CD14-positive monocyte (primary cell): Measurements from ENCODE around the gene TBL3. TPM values are rescaled to one million over a fixed set of nuclear protein-coding genes. Genes with fewer than 3 reads are reported as not detected.

Source experiments
- DNase-seq, 3 donors: peaks; one replicate each; pipeline ENCODE4 v3.0.0-alpha.2; 2011 to 2022
- H2AFZ ChIP-seq: 2 replicates; pipeline ENCODE4 v1.6.0; 2012; ENCODE audit warnings: mild to moderate bottlenecking, low read depth, low read length, inconsistent platforms; ENCODE audit not compliant: insufficient read depth, poor library complexity, severe bottlenecking
- H3K27ac ChIP-seq, 2 donors: 1 replicate in 1 of 2; 2 replicates in 1 of 2; pipeline ENCODE4 v1.5.1; 2012 to 2013; ENCODE audit warnings: low read length in 2 of 2, control low read depth in 1 of 2, inconsistent platforms in 1 of 2, low read depth in 1 of 2, mild to moderate bottlenecking in 1 of 2
- H3K27me3 ChIP-seq, 2 donors: one replicate each; pipeline versions ENCODE4 v1.6.0 to v1.6.1; 2011 to 2013; ENCODE audit warnings: low read length in 2 of 2; ENCODE audit not compliant: control insufficient read depth in 2 of 2, insufficient read depth in 2 of 2
- H3K36me3 ChIP-seq, 2 donors: replicated peaks in 1 of 2; 1 replicate in 1 of 2; 2 replicates in 1 of 2; pipeline versions ENCODE4 v1.5.1 to v1.6.1; 2012 to 2013; ENCODE audit warnings: low read length in 2 of 2, control low read depth in 1 of 2, inconsistent platforms in 1 of 2, mild to moderate bottlenecking in 1 of 2; ENCODE audit not compliant: insufficient read depth in 2 of 2, control insufficient read depth in 1 of 2
- H3K4me1 ChIP-seq, 2 donors: 1 replicate in 1 of 2; 2 replicates in 1 of 2; pipeline versions ENCODE4 v1.5.1 to v1.6.1; 2012 to 2013; ENCODE audit warnings: low read length in 2 of 2, control low read depth in 1 of 2, inconsistent platforms in 1 of 2, mild to moderate bottlenecking in 1 of 2, moderate library complexity in 1 of 2; ENCODE audit not compliant: insufficient read depth in 2 of 2, control insufficient read depth in 1 of 2
- H3K4me2 ChIP-seq: replicated peaks from 2 replicates; pipeline ENCODE3; 2012; ENCODE audit warnings: low read length, moderate library complexity, mild to moderate bottlenecking; ENCODE audit not compliant: poor library complexity, severe bottlenecking; ENCODE audit errors: extremely low read depth
- H3K4me3 ChIP-seq, 3 experiments: fragments of 200-600 bp in 1 of 3; sonication (generic) in 1 of 3; replicated peaks in 1 of 3; 1 replicate in 2 of 3; 2 replicates in 1 of 3; pipeline ENCODE4 v1.5.1; 2011 to 2013; ENCODE audit warnings: low read length in 3 of 3, mild to moderate bottlenecking in 3 of 3, control low read depth in 2 of 3, low read depth in 2 of 3, inconsistent platforms in 1 of 3, moderate library complexity in 1 of 3
- H3K79me2 ChIP-seq: 2 replicates; pipeline ENCODE4 v1.6.0; 2012; ENCODE audit warnings: mild to moderate bottlenecking, control low read depth, inconsistent platforms, low read length, moderate library complexity; ENCODE audit not compliant: insufficient read depth
- H3K9ac ChIP-seq: 2 replicates; pipeline ENCODE4 v1.6.0; 2017; ENCODE audit warnings: low read length, mild to moderate bottlenecking; ENCODE audit not compliant: insufficient read depth, poor library complexity, severe bottlenecking
- H3K9me3 ChIP-seq, 2 donors: replicated peaks in 1 of 2; 1 replicate in 1 of 2; 2 replicates in 1 of 2; pipeline versions ENCODE4 v1.5.1 to v1.6.1; 2012 to 2013; ENCODE audit warnings: low read length in 2 of 2, control low read depth in 1 of 2; ENCODE audit not compliant: control insufficient read depth in 1 of 2, insufficient read depth in 1 of 2
- H4K20me1 ChIP-seq: 2 replicates; pipeline ENCODE4 v1.6.0; 2012; ENCODE audit warnings: mild to moderate bottlenecking, low read length, control low read depth, moderate library complexity; ENCODE audit not compliant: insufficient read depth
- H3K27ac Mint-ChIP-seq, 7 donors: one replicate each; pipeline ENCODE4 v1.8.0; 2020; ENCODE audit warnings: mild to moderate bottlenecking in 7 of 7, mixed read lengths in 7 of 7, moderate library complexity in 6 of 7, inconsistent platforms in 2 of 7
- H3K27me3 Mint-ChIP-seq, 3 donors: one replicate each; pipeline ENCODE4 v1.8.0; 2021 to 2022; ENCODE audit warnings: low read depth in 3 of 3, mild to moderate bottlenecking in 3 of 3, mixed read lengths in 3 of 3, moderate library complexity in 3 of 3, inconsistent platforms in 1 of 3
- H3K36me3 Mint-ChIP-seq, 2 donors: one replicate each; pipeline ENCODE4 v1.8.0; 2020; ENCODE audit warnings: mixed read lengths in 2 of 2, inconsistent platforms in 1 of 2, mild to moderate bottlenecking in 1 of 2
- H3K4me1 Mint-ChIP-seq: one replicate; pipeline ENCODE4 v1.8.0; 2020; ENCODE audit warnings: mild to moderate bottlenecking, mixed read lengths
- H3K4me3 Mint-ChIP-seq, 2 donors: one replicate each; pipeline ENCODE4 v1.8.0; 2020; ENCODE audit warnings: mild to moderate bottlenecking in 2 of 2, mixed read lengths in 2 of 2, moderate library complexity in 1 of 2
- H3K9me3 Mint-ChIP-seq, 7 donors: one replicate each; pipeline ENCODE4 v1.8.0; 2020 to 2022; ENCODE audit warnings: mixed read lengths in 7 of 7, mild to moderate bottlenecking in 6 of 7, moderate library complexity in 6 of 7, inconsistent platforms in 2 of 7
- WGBS: methylation state at CpG from one replicate; pipeline ENCODE4 v1.1.5; 2013; ENCODE audit warnings: missing lambda C conversion rate; ENCODE audit not compliant: insufficient coverage; 5-methylcytosine and 5-hydroxymethylcytosine counted together
- intact Hi-C, 2 donors: fragments of 100-400 bp; cut with micrococcal nuclease; formaldehyde crosslinking; loops; one replicate each; pipeline versions ENCODE4 v1.15.0 to v1.15.1; 2023
- polyA plus RNA-seq, 3 donors: library from polyadenylated mRNA; depleted of rRNA in 1 of 3; unstranded in 2 of 3; stranded (reverse) in 1 of 3; fragments of 300-500 nt in 2 of 3; fragments of >200 nt in 1 of 3; fragmentation: Illumina TruSeq in 2 of 3; gene quantifications; 1 replicate in 2 of 3; 2 replicates in 1 of 3; pipeline ENCODE4 v1.2.3, GENCODE V29; 2012 to 2021
- TF ChIP-seq, protein P1 (sequence below): fragments of 200-600 bp; IDR thresholded peaks from one replicate; pipeline ENCODE4 v1.8.0; 2022; ENCODE audit warnings: antibody characterized with exemption, mild to moderate bottlenecking

The TBL3 gene
- polyA plus RNA-seq, 3 donors, result 33.9 to 37.8 (median 36.0) TPM

DNA sequence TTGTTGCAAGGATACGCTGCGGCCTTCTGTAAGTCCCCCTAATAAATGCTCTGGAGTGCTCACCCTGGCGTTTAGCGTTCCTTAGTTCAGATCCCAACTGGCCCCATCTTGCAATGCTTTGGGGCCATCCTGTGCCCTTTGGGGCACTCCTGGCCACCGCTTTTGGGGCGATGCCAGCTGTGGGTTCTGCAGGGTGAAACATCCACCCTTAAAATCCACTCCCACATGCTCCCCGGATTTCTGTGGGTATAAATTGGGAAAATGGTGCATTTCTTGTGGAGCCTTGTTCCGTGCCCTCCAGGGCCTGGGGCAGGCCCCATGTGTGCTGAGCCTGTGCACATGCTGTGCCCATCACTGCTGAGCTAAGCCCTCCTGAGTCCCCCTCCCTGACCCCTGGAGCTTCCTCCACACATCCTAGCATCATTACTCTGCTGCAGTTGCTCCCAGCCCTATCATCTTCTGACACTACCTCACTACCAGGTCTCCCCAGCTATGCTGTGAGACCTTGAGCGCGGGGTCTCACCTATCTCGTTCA lies 34.8 kb upstream of the TBL3 start:
- H3K79me2 ChIP-seq, result peaks cover 55% of the 10 kb centered on the region
- H4K20me1 ChIP-seq, result peaks cover 31% of the 10 kb centered on the region
- no peak for DNase-seq
- H3K36me3 Mint-ChIP-seq, result peaks cover 36 to 59% of the 10 kb centered on the region in 2 donors
- H3K9me3 Mint-ChIP-seq, result no peaks in the 10 kb centered on the region
- intact Hi-C loops, result loop anchor here in 1 of 2 donors (10.0 kb wide), 1 partner anchor 162 kb away; the partner anchor contains the start of genes EME2, MRPS34 and NME3
- H3K27ac ChIP-seq, result peak overlapping the region; percentile 1 to 14
- peaks cover 54 to 61% of the 10 kb centered on the region in 2 donors for H3K4me1 ChIP-seq
- H2AFZ ChIP-seq, result no peak overlapping the region
- WGBS, result 98% methylated on average over 4 of the region's 11 CpGs
- no peaks in the 10 kb centered on the region for H3K27me3 ChIP-seq
- H3K9ac ChIP-seq, result peak overlapping the region; percentile 8
- H3K4me2 ChIP-seq, result no peak overlapping the region
- H3K4me1 Mint-ChIP-seq, result peaks cover 63% of the 10 kb centered on the region
- H3K27me3 Mint-ChIP-seq, result peaks cover 0 to 1% (median 0%) of the 10 kb centered on the region in 3 donors
- no peaks in the 10 kb centered on the region for H3K9me3 ChIP-seq
- no peak overlapping the region for H3K4me3 ChIP-seq
- H3K27ac Mint-ChIP-seq, result peak overlapping the region in 4 of 7 donors; percentile 54 to 59 (median 58)
- H3K36me3 ChIP-seq, result peaks cover 36 to 48% of the 10 kb centered on the region in 2 donors
- TF ChIP-seq, protein P1, sequence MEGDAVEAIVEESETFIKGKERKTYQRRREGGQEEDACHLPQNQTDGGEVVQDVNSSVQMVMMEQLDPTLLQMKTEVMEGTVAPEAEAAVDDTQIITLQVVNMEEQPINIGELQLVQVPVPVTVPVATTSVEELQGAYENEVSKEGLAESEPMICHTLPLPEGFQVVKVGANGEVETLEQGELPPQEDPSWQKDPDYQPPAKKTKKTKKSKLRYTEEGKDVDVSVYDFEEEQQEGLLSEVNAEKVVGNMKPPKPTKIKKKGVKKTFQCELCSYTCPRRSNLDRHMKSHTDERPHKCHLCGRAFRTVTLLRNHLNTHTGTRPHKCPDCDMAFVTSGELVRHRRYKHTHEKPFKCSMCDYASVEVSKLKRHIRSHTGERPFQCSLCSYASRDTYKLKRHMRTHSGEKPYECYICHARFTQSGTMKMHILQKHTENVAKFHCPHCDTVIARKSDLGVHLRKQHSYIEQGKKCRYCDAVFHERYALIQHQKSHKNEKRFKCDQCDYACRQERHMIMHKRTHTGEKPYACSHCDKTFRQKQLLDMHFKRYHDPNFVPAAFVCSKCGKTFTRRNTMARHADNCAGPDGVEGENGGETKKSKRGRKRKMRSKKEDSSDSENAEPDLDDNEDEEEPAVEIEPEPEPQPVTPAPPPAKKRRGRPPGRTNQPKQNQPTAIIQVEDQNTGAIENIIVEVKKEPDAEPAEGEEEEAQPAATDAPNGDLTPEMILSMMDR, result no peak
- no peak overlapping the region for H3K4me3 Mint-ChIP-seq

DNA sequence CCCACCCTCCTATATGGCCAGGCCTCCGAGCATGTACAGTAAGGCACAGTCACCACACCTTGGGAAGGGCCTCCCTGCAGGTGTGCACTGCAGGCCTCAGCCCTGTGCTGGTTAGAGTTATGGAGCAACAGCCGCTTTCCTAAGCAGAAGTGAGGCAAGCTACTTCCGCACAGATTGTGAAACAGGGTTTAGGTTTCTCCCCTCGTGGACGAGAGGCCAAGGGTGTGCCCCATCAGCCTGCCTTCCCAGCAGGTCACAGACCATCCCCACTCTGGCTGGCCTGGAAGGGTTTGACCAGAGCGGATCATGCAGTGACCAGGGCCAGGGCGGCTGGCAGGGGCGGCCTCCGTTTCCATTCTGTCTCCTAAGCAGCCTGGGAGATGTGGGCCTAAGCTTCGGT lies 33.5 kb upstream of the TBL3 start:
- Histone ChIP-seq H3K4me3 (peak overlapping the region in 2 of 3 experiments; percentile 1 to 62), H3K9ac (peak overlapping the region; percentile 52), H2AFZ (peak overlapping the region; percentile 48), H3K4me1 (peaks cover 60 to 71% of the 10 kb centered on the region in 2 donors), H3K4me2 (peak overlapping the region; percentile 59), H4K20me1 (peaks cover 38% of the 10 kb centered on the region), H3K27ac (peak overlapping the region; percentile 83 to 86), H3K27me3 (no peaks in the 10 kb centered on the region), H3K9me3 (no peaks in the 10 kb centered on the region), H3K79me2 (peaks cover 66% of the 10 kb centered on the region), H3K36me3 (peaks cover 36 to 48% of the 10 kb centered on the region in 2 donors)
- peak; percentile 80 to 90 (median 90) for DNase-seq
- 29% methylated on average over 8 of the region's 10 CpGs for WGBS
- H3K27me3 Mint-ChIP-seq, result peaks cover 0 to 1% (median 0%) of the 10 kb centered on the region in 3 donors
- peaks cover 36 to 59% of the 10 kb centered on the region in 2 donors for H3K36me3 Mint-ChIP-seq
- H3K4me3 Mint-ChIP-seq, result peak overlapping the region; percentile 61 to 85
- no peaks in the 10 kb centered on the region for H3K9me3 Mint-ChIP-seq
- TF ChIP-seq, protein P1, result no peak
- H3K27ac Mint-ChIP-seq, result peak overlapping the region; percentile 92 to 98 (median 96)
- intact Hi-C loops, result loop anchor here in 1 of 2 donors (10.0 kb wide), 1 partner anchor 164 kb away; the partner anchor contains the start of genes EME2, MRPS34 and NME3
- peaks cover 62% of the 10 kb centered on the region for H3K4me1 Mint-ChIP-seq
